ENCODE data around the gene RFXANK.

Gene RFXANK

DNA sequence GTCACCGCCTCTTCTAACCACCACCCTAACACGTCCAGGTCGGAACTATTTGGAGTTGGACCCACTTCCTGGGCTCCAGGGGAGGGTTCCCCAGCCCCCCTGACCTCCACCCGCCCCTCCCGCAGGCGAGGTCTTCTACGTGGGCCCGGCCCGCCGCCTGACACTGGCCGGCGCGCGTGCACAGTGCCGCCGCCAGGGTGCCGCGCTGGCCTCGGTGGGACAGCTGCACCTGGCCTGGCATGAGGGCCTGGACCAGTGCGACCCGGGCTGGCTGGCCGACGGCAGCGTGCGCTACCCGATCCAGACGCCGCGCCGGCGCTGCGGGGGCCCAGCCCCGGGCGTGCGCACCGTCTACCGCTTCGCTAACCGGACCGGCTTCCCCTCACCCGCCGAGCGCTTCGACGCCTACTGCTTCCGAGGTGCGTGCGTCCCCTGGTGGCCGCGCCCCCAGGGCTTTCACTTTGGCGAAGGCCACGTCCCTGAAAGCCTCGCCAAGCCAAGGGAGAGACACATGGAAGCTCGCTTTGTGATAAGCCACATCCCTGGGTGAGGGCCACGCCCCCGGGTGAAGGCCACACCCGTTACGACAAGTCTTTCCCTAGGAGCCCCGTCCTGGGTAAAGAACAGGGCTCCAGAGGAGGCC, 32.9 kb downstream of the RFXANK start (continued):
- TF ChIP-seq, protein P1, sequence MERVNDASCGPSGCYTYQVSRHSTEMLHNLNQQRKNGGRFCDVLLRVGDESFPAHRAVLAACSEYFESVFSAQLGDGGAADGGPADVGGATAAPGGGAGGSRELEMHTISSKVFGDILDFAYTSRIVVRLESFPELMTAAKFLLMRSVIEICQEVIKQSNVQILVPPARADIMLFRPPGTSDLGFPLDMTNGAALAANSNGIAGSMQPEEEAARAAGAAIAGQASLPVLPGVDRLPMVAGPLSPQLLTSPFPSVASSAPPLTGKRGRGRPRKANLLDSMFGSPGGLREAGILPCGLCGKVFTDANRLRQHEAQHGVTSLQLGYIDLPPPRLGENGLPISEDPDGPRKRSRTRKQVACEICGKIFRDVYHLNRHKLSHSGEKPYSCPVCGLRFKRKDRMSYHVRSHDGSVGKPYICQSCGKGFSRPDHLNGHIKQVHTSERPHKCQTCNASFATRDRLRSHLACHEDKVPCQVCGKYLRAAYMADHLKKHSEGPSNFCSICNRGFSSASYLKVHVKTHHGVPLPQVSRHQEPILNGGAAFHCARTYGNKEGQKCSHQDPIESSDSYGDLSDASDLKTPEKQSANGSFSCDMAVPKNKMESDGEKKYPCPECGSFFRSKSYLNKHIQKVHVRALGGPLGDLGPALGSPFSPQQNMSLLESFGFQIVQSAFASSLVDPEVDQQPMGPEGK (tag by site-specific recombination; IDR thresholded peaks at IDR 0.05): 0 out of 2 replicates have a peak, but pooled peaks have one; percentile 47
- TF ChIP-seq, protein P2, sequence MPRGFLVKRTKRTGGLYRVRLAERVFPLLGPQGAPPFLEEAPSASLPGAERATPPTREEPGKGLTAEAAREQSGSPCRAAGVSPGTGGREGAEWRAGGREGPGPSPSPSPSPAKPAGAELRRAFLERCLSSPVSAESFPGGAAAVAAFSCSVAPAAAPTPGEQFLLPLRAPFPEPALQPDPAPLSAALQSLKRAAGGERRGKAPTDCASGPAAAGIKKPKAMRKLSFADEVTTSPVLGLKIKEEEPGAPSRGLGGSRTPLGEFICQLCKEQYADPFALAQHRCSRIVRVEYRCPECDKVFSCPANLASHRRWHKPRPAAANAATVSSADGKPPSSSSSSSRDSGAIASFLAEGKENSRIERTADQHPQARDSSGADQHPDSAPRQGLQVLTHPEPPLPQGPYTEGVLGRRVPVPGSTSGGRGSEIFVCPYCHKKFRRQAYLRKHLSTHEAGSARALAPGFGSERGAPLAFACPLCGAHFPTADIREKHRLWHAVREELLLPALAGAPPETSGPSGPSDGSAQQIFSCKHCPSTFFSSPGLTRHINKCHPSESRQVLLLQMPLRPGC (tag by site-specific recombination; IDR thresholded peaks at IDR 0.05): no peak
- TF ChIP-seq, protein P3, sequence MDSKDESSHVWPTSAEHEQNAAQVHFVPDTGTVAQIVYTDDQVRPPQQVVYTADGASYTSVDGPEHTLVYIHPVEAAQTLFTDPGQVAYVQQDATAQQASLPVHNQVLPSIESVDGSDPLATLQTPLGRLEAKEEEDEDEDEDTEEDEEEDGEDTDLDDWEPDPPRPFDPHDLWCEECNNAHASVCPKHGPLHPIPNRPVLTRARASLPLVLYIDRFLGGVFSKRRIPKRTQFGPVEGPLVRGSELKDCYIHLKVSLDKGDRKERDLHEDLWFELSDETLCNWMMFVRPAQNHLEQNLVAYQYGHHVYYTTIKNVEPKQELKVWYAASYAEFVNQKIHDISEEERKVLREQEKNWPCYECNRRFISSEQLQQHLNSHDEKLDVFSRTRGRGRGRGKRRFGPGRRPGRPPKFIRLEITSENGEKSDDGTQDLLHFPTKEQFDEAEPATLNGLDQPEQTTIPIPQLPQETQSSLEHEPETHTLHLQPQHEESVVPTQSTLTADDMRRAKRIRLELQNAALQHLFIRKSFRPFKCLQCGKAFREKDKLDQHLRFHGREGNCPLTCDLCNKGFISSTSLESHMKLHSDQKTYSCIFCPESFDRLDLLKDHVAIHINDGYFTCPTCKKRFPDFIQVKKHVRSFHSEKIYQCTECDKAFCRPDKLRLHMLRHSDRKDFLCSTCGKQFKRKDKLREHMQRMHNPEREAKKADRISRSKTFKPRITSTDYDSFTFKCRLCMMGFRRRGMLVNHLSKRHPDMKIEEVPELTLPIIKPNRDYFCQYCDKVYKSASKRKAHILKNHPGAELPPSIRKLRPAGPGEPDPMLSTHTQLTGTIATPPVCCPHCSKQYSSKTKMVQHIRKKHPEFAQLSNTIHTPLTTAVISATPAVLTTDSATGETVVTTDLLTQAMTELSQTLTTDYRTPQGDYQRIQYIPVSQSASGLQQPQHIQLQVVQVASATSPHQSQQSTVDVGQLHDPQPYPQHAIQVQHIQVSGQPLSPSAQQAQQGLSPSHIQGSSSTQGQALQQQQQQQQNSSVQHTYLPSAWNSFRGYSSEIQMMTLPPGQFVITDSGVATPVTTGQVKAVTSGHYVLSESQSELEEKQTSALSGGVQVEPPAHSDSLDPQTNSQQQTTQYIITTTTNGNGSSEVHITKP (tag by site-specific recombination; IDR thresholded peaks at IDR 0.05): no peak
- TF ChIP-seq ZNF274 (IDR thresholded peaks at IDR 0.05; ENCODE audit: low read length) (no peak), ZNF274 (tag by site-specific recombination; IDR thresholded peaks at IDR 0.05; ENCODE audit: borderline replicate concordance) (no peak), HOXA7 (CRISPR knock-in tag; IDR thresholded peaks at IDR 0.05; ENCODE audit: borderline replicate concordance) (no peak), IKZF3 (tag by site-specific recombination; IDR thresholded peaks at IDR 0.05) (0 out of 2 replicates have a peak, but pooled peaks have one; percentile 27), BCL11A (tag by site-specific recombination; IDR thresholded peaks at IDR 0.05; ENCODE audit: low read depth) (no peak), KLF9 (tag by site-specific recombination; IDR thresholded peaks at IDR 0.05; ENCODE audit: low read depth) (peak; percentile 79), ZSCAN23 (tag by site-specific recombination; IDR thresholded peaks at IDR 0.05) (no peak), KLF1 (tag by site-specific recombination; IDR thresholded peaks at IDR 0.05) (peak; percentile 60), WT1 (tag by site-specific recombination; IDR thresholded peaks at IDR 0.05) (no peak), KLF10 (tag by site-specific recombination; IDR thresholded peaks at IDR 0.05) (no peak; the same call in 1 of the 2 replicates), ZNF785 (tag by site-specific recombination; IDR thresholded peaks at IDR 0.05) (no peak), ZNF157 (tag by site-specific recombination; IDR thresholded peaks at IDR 0.05) (no peak), ZBTB8A (tag by site-specific recombination; IDR thresholded peaks at IDR 0.05) (no peak)
- TF ChIP-seq, protein P4, sequence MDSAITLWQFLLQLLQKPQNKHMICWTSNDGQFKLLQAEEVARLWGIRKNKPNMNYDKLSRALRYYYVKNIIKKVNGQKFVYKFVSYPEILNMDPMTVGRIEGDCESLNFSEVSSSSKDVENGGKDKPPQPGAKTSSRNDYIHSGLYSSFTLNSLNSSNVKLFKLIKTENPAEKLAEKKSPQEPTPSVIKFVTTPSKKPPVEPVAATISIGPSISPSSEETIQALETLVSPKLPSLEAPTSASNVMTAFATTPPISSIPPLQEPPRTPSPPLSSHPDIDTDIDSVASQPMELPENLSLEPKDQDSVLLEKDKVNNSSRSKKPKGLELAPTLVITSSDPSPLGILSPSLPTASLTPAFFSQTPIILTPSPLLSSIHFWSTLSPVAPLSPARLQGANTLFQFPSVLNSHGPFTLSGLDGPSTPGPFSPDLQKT (IDR thresholded peaks at IDR 0.05; ENCODE audit: borderline replicate concordance, low read depth, low read length): no peak
- TF ChIP-seq, protein P5, sequence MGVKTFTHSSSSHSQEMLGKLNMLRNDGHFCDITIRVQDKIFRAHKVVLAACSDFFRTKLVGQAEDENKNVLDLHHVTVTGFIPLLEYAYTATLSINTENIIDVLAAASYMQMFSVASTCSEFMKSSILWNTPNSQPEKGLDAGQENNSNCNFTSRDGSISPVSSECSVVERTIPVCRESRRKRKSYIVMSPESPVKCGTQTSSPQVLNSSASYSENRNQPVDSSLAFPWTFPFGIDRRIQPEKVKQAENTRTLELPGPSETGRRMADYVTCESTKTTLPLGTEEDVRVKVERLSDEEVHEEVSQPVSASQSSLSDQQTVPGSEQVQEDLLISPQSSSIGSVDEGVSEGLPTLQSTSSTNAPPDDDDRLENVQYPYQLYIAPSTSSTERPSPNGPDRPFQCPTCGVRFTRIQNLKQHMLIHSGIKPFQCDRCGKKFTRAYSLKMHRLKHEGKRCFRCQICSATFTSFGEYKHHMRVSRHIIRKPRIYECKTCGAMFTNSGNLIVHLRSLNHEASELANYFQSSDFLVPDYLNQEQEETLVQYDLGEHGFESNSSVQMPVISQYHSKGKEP (tag by site-specific recombination; IDR thresholded peaks at IDR 0.05): no peak
- TF ChIP-seq, protein P6, sequence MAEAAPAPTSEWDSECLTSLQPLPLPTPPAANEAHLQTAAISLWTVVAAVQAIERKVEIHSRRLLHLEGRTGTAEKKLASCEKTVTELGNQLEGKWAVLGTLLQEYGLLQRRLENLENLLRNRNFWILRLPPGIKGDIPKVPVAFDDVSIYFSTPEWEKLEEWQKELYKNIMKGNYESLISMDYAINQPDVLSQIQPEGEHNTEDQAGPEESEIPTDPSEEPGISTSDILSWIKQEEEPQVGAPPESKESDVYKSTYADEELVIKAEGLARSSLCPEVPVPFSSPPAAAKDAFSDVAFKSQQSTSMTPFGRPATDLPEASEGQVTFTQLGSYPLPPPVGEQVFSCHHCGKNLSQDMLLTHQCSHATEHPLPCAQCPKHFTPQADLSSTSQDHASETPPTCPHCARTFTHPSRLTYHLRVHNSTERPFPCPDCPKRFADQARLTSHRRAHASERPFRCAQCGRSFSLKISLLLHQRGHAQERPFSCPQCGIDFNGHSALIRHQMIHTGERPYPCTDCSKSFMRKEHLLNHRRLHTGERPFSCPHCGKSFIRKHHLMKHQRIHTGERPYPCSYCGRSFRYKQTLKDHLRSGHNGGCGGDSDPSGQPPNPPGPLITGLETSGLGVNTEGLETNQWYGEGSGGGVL (tag by site-specific recombination; IDR thresholded peaks at IDR 0.05): 0 out of 2 replicates have a peak, but pooled peaks have one; percentile 11
- TF ChIP-seq, protein P7, sequence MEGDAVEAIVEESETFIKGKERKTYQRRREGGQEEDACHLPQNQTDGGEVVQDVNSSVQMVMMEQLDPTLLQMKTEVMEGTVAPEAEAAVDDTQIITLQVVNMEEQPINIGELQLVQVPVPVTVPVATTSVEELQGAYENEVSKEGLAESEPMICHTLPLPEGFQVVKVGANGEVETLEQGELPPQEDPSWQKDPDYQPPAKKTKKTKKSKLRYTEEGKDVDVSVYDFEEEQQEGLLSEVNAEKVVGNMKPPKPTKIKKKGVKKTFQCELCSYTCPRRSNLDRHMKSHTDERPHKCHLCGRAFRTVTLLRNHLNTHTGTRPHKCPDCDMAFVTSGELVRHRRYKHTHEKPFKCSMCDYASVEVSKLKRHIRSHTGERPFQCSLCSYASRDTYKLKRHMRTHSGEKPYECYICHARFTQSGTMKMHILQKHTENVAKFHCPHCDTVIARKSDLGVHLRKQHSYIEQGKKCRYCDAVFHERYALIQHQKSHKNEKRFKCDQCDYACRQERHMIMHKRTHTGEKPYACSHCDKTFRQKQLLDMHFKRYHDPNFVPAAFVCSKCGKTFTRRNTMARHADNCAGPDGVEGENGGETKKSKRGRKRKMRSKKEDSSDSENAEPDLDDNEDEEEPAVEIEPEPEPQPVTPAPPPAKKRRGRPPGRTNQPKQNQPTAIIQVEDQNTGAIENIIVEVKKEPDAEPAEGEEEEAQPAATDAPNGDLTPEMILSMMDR (tag by site-specific recombination; IDR thresholded peaks at IDR 0.05): peak; percentile 82
- TF ChIP-seq, protein P8, sequence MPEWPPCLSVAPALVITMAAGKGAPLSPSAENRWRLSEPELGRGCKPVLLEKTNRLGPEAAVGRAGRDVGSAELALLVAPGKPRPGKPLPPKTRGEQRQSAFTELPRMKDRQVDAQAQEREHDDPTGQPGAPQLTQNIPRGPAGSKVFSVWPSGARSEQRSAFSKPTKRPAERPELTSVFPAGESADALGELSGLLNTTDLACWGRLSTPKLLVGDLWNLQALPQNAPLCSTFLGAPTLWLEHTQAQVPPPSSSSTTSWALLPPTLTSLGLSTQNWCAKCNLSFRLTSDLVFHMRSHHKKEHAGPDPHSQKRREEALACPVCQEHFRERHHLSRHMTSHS (tag by site-specific recombination; IDR thresholded peaks at IDR 0.05): no peak
- TF ChIP-seq, protein P9, sequence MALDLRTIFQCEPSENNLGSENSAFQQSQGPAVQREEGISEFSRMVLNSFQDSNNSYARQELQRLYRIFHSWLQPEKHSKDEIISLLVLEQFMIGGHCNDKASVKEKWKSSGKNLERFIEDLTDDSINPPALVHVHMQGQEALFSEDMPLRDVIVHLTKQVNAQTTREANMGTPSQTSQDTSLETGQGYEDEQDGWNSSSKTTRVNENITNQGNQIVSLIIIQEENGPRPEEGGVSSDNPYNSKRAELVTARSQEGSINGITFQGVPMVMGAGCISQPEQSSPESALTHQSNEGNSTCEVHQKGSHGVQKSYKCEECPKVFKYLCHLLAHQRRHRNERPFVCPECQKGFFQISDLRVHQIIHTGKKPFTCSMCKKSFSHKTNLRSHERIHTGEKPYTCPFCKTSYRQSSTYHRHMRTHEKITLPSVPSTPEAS (tag by site-specific recombination; IDR thresholded peaks at IDR 0.05): no peak

Measured in HEK293 (cell line).